DND-41 (cell line): Measurements from ENCODE around the gene TXNDC2.

Experiments used
- EZH2 ChIP-seq: IDR thresholded peaks from 3 replicates; pipeline ENCODE4 v1.6.1; 2012; ENCODE audit warnings: borderline replicate concordance, low read depth, mild to moderate bottlenecking, moderate library complexity, low read length, inconsistent platforms; ENCODE audit not compliant: severe bottlenecking
- TF ChIP-seq, protein P1 (sequence below): IDR thresholded peaks from 2 replicates; pipeline ENCODE4 v1.5.1; 2012; ENCODE audit warnings: borderline replicate concordance, low read length, moderate library complexity, mild to moderate bottlenecking; ENCODE audit not compliant: poor library complexity, severe bottlenecking; ENCODE audit errors: extremely low read depth

DNA sequence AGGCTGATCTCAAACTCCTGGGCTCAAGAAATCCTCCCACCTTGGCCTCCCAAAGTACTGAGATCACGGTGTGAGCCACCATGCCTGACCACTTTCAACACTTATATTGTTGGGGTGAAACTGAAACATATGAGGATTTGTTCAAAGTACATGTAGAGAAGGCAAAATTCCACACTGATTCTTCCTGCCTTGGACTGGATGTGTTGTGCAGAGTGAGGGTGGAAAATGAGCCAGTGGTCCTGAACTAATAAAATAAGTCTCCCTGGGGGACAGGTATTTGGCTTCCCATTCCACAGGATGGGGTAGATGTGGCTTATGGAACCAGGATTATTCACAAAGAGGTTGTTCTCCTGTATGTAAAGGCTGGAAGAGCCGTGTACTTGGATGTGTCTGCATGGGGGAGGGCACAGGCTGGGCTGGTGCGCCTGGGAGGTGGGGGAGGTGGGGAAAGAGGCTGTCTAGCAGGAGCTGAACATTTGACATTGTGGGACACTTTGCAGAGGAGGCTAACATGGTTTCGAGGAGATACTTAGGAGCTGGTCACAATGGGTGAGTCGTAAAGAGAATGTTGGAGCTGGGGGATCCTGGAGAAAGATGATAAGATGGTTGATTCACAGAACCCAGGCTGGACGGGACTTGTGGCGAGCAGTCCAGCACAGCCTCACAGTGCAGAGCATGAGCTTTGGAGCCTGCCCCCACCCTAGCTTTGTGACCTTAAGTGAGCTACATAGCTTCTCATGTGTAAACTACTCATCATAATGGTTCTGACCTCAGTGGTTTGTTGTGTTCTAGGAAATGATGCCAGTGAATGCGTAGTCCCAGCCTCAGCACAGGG, at the start of gene TXNDC2:
- TF ChIP-seq, protein P1, sequence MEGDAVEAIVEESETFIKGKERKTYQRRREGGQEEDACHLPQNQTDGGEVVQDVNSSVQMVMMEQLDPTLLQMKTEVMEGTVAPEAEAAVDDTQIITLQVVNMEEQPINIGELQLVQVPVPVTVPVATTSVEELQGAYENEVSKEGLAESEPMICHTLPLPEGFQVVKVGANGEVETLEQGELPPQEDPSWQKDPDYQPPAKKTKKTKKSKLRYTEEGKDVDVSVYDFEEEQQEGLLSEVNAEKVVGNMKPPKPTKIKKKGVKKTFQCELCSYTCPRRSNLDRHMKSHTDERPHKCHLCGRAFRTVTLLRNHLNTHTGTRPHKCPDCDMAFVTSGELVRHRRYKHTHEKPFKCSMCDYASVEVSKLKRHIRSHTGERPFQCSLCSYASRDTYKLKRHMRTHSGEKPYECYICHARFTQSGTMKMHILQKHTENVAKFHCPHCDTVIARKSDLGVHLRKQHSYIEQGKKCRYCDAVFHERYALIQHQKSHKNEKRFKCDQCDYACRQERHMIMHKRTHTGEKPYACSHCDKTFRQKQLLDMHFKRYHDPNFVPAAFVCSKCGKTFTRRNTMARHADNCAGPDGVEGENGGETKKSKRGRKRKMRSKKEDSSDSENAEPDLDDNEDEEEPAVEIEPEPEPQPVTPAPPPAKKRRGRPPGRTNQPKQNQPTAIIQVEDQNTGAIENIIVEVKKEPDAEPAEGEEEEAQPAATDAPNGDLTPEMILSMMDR = no peak
- TF ChIP-seq EZH2 = no peak
